ENCODE results near the gene EHD1.

The EHD1 gene

GRCh38 chr11:64880240-64881001 is 2.0 kb upstream of the EHD1 start:
- no peaks in the 10 kb centered on the region for H3K36me3 ChIP-seq (replicated peaks; ENCODE audit: insufficient read depth, low read length)
- no peaks in the 10 kb centered on the region for H4K20me1 ChIP-seq (ENCODE audit: insufficient read depth, low read length)
- TF ChIP-seq CTCF (IDR thresholded peaks at IDR 0.05; ENCODE audit: low read length) (no peak), EZH2phosphoT487 (IDR thresholded peaks at IDR 0.05; ENCODE audit: low read length) (peak; percentile 81; the same call in 1 of the 2 replicates), EZH2 (optimal IDR thresholded peaks at IDR 0.05; ENCODE audit: low read depth, low read length) (no peak)
- no peaks in the 10 kb centered on the region for H3K9me2 ChIP-seq (replicated peaks; ENCODE audit: insufficient read depth, low read length)
- peak; percentile 66 for DNase-seq
- peak overlapping the region; percentile 77 for H3K4me2 ChIP-seq (ENCODE audit: low read depth, low read length)
- peaks cover 28% of the 10 kb centered on the region for H3K79me2 ChIP-seq (ENCODE audit: low read length)
- H2AFZ ChIP-seq (ENCODE audit: low read length) = no peak overlapping the region
- peak overlapping the region; percentile 38; the same call in 1 of the 2 replicates for H3K4me3 ChIP-seq (ENCODE audit: low read length)
- no peaks in the 10 kb centered on the region for H3K9me3 ChIP-seq (replicated peaks; ENCODE audit: insufficient read depth, low read length)
- H3F3A ChIP-seq (ENCODE audit: insufficient read depth, low read length) = peaks cover 16% of the 10 kb centered on the region
- peaks cover 39% of the 10 kb centered on the region for H3K27me3 ChIP-seq (replicated peaks; ENCODE audit: insufficient read depth, low read length)
- no peak overlapping the region for H3K9ac ChIP-seq (ENCODE audit: low read length)
- H3K4me1 ChIP-seq (ENCODE audit: low read length) = peaks cover 30% of the 10 kb centered on the region
- H3K27ac ChIP-seq (ENCODE audit: low read length) = no peak overlapping the region

- Histone ChIP-seq H3F3A (ENCODE audit: insufficient read depth, low read length) (peaks cover 16% of the 10 kb centered on the region), H2AFZ (ENCODE audit: low read length) (peak overlapping the region; percentile 81), H3K9ac (ENCODE audit: low read length) (peak overlapping the region; percentile 69), H3K27me3 (replicated peaks; ENCODE audit: insufficient read depth, low read length) (peaks cover 28% of the 10 kb centered on the region), H4K20me1 (ENCODE audit: insufficient read depth, low read length) (no peaks in the 10 kb centered on the region), H3K4me2 (ENCODE audit: low read depth, low read length) (peak overlapping the region; percentile 97), H3K36me3 (replicated peaks; ENCODE audit: insufficient read depth, low read length) (no peaks in the 10 kb centered on the region), H3K27ac (ENCODE audit: low read length) (peak overlapping the region; percentile 48; the same call in 1 of the 2 replicates), H3K4me3 (ENCODE audit: low read length) (peak overlapping the region; percentile 83), H3K9me3 (replicated peaks; ENCODE audit: insufficient read depth, low read length) (no peaks in the 10 kb centered on the region), H3K4me1 (ENCODE audit: low read length) (peaks cover 30% of the 10 kb centered on the region), H3K9me2 (replicated peaks; ENCODE audit: insufficient read depth, low read length) (no peaks in the 10 kb centered on the region), H3K79me2 (ENCODE audit: low read length) (peaks cover 38% of the 10 kb centered on the region)
- no peak for DNase-seq
- TF ChIP-seq CTCF (IDR thresholded peaks at IDR 0.05; ENCODE audit: low read length) (no peak), EZH2phosphoT487 (IDR thresholded peaks at IDR 0.05; ENCODE audit: low read length) (no peak), EZH2 (optimal IDR thresholded peaks at IDR 0.05; ENCODE audit: low read depth, low read length) (no peak)
Measured at GRCh38 chr11:64879244-64879900, 951 bp upstream of the EHD1 start.

DNA sequence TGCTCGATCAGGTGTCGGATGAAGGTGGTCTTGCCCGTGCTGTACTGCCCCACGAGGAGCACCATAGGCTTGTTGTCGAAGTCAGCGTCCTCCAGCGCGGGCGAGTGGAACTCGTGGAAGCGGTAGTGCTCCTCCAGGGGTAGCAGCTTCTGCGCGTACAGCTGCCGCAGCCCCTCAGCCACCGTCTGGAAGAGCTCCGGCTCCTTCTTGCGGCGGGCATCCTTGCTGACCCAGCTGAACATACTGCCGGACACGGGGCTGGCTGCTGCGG is 263 bp downstream of the EHD1 start:
- Histone ChIP-seq H4K20me1 (ENCODE audit: insufficient read depth, low read length) (no peaks in the 10 kb centered on the region), H3K4me3 (ENCODE audit: low read length) (peak overlapping the region; percentile 96), H3K27ac (ENCODE audit: low read length) (peak overlapping the region; percentile 30; the same call in 1 of the 2 replicates), H3K27me3 (replicated peaks; ENCODE audit: insufficient read depth, low read length) (peaks cover 17% of the 10 kb centered on the region), H3K4me1 (ENCODE audit: low read length) (peaks cover 30% of the 10 kb centered on the region), H3K9ac (ENCODE audit: low read length) (peak overlapping the region; percentile 76), H2AFZ (ENCODE audit: low read length) (peak overlapping the region; percentile 88), H3F3A (ENCODE audit: insufficient read depth, low read length) (peaks cover 16% of the 10 kb centered on the region), H3K79me2 (ENCODE audit: low read length) (peaks cover 41% of the 10 kb centered on the region), H3K9me2 (replicated peaks; ENCODE audit: insufficient read depth, low read length) (no peaks in the 10 kb centered on the region), H3K36me3 (replicated peaks; ENCODE audit: insufficient read depth, low read length) (no peaks in the 10 kb centered on the region), H3K9me3 (replicated peaks; ENCODE audit: insufficient read depth, low read length) (no peaks in the 10 kb centered on the region), H3K4me2 (ENCODE audit: low read depth, low read length) (peak overlapping the region; percentile 99)
- TF ChIP-seq CTCF (IDR thresholded peaks at IDR 0.05; ENCODE audit: low read length) (no peak), EZH2 (optimal IDR thresholded peaks at IDR 0.05; ENCODE audit: low read depth, low read length) (no peak), EZH2phosphoT487 (IDR thresholded peaks at IDR 0.05; ENCODE audit: low read length) (no peak)
- DNase-seq = no peak

Measured in MM.1S (cell line).